Sigmoid colon (tissue), 4 donors: ENCODE measurements around the gene ATF1.

Experiments used
- POLR2AphosphoS5 ChIP-seq, 4 donors: sonication (generic); formaldehyde crosslinking; IDR thresholded peaks; one replicate each; pipeline ENCODE4 v1.6.1; 2017; ENCODE audit warnings: antibody characterized with exemption in 4 of 4
- TF ChIP-seq, protein P1 (sequence below), 4 experiments: fragments of 450-650 bp in 3 of 4; fragments of 200-600 bp in 1 of 4; IDR thresholded peaks; one replicate each; pipeline ENCODE4 v1.5.1; 2016 to 2019; ENCODE audit warnings: antibody characterized with exemption in 4 of 4, mild to moderate bottlenecking in 3 of 4, moderate library complexity in 2 of 4

DNA sequence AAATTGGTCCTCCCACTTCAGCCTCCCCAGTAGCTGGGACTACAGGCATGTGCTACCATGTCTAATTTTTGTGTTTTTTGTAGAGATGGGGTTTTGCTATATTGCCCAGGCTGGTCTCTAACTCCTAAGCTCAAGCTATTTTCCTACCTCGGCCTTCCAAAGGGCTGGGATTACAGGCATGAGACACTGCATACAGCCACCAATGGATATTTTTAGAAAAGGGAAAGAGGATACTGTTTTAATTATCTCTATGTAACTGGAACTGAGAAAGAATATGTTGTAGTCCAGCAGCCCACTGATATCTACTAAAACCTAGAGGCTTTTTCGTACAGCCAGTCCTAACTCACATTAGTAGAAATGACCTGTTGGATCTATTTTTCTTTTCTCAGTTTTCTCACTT lies 85.1 kb downstream of the ATF1 start:
- TF ChIP-seq, protein P1, sequence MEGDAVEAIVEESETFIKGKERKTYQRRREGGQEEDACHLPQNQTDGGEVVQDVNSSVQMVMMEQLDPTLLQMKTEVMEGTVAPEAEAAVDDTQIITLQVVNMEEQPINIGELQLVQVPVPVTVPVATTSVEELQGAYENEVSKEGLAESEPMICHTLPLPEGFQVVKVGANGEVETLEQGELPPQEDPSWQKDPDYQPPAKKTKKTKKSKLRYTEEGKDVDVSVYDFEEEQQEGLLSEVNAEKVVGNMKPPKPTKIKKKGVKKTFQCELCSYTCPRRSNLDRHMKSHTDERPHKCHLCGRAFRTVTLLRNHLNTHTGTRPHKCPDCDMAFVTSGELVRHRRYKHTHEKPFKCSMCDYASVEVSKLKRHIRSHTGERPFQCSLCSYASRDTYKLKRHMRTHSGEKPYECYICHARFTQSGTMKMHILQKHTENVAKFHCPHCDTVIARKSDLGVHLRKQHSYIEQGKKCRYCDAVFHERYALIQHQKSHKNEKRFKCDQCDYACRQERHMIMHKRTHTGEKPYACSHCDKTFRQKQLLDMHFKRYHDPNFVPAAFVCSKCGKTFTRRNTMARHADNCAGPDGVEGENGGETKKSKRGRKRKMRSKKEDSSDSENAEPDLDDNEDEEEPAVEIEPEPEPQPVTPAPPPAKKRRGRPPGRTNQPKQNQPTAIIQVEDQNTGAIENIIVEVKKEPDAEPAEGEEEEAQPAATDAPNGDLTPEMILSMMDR (IDR thresholded peaks at IDR 0.05) = no peak
- TF ChIP-seq POLR2AphosphoS5 (IDR thresholded peaks at IDR 0.05) = no peak
